Stimulated activated CD8-positive, alpha-beta memory T cell treated with anti-CD3 and anti-CD28 coated beads, Interleukin-4, amount 100 ng/mL, for 48 hours (primary cell): ENCODE data around the gene STOML1.
"Not testable (repeated sequence)": the region's sequence is repeated elsewhere in the genome, so short reads cannot be mapped to it uniquely, and the experiment has no call there.

Experiments used
- DNase-seq: peaks from one replicate; pipeline ENCODE4 v3.0.0-alpha.2; 2020

Gene STOML1

DNA sequence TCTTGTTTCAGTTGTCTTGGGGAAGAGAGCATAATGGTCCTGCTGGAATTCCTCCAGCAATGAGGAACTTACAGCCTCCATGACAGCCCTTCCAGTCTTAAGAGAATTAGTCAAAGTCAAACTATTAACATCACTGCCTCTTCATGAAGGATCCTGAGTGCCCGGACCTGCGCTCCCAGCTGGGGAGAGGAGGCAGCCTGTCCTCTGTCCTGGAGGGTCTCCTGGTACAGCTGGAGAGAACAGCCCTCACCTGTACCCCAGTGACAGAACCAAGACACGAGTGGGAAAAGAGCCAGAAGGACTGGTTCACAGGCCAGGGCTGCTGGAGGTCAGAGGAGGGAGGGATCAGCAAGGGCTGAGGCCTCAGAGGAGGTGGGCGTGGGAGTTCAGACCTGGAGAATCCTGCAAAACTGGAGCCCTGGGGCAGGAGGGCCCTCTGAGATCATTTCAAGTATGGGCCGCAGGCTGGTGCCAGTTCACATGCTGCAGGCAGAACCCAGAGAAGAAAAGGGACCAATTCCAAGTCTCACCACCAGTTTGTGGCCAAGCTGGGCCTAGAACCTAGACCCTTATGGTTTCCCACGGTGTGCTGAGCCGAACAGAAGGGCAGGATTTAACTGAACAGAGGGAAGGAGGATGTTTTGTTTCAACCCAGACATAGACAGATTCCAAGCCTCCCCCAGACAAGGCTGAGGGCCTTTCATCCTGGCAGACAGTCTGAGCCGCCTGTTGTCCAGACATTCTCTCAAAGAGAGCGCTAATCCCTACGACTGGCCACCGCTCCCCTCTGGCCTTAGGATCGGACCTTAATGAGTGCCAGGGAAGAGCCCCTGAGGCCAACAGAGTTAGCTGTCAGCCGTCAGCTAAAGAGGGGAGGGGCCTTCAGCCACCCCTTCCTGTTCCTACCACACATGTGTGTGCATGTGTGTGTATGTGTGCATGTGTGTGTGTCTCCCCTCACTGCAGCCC lies 47.6 kb downstream of the STOML1 start:
- DNase-seq, result no peak

GRCh38 chr15:73942751-73943270 lies 49.3 kb downstream of the STOML1 start:
- DNase-seq, result no peak

DNA sequence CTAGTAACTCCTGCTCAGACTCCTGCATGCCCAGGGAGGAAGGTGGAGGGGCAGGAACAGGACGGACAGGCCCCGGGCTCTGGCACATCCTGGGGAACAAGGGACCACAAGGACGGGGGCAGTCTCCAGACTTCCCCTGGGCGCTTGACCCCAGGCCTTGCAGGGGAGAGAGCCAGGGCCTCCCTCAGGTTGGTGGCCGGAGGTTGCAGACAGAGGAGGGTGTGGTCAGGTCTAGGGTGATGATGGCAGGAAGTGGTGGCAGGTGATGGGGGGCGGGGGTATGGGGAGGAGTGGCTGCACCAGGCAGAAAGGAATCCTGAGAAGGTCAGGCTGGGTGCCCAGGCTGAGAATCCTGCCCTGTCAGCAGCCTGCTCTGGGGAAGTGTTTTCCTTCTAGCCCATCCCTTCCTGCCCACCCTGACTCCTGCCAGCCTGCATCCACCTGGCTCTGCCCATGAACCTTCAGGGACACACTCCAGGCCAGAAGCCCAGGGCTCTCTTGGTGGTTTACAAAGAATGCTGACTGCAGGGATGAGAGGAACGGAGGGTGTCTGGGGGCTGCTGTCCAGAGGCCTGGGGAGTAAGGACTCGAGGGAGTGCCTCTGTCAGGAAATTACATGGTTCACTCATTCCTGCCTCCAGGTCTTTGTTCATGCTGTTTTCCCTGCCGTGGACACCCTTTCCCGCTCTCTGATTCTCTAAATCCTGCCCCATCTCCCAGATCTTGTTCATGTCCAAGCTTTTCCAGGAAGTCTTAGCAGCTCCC lies 50.0 kb downstream of the STOML1 start:
- no peak for DNase-seq

GRCh38 chr15:73941449-73941848 lies 50.6 kb downstream of the STOML1 start:
- DNase-seq, result no peak

GRCh38 chr15:73941044-73941443 lies 51.1 kb downstream of the STOML1 start:
- DNase-seq, result no peak

- no peak for DNase-seq
These were observed 51.8 kb downstream of the STOML1 start for GRCh38 chr15:73940061-73940981.

GRCh38 chr15:73939138-73939537 lies 53.0 kb downstream of the STOML1 start:
- no peak for DNase-seq

DNA sequence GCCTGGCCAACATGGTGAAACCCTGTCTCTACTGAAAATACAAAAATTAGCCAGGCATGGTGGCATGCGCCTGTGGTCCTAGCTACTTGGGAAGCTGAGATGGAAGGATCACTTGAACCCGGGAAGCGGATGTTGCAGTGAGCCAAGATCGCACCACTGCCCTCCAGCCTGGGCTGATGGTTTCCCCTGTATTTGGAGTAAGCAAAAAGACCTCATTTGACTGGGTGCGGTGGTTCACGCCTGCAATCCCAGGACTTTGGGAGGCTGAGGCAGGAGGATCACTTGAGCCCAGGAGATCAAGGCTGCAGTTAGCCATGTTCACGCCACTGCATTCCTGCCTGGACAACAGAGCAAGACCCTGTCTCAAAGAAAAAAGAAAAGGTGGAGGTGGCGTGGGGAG lies 53.6 kb downstream of the STOML1 start:
- DNase-seq, result not testable (repeated sequence)

GRCh38 chr15:73937726-73938125 lies 54.4 kb downstream of the STOML1 start:
- DNase-seq, result no peak

- no peak for DNase-seq
These were observed 54.8 kb downstream of the STOML1 start for GRCh38 chr15:73937296-73937695.

- DNase-seq, result no peak
These were observed 55.4 kb downstream of the STOML1 start for GRCh38 chr15:73936588-73937290.

DNA sequence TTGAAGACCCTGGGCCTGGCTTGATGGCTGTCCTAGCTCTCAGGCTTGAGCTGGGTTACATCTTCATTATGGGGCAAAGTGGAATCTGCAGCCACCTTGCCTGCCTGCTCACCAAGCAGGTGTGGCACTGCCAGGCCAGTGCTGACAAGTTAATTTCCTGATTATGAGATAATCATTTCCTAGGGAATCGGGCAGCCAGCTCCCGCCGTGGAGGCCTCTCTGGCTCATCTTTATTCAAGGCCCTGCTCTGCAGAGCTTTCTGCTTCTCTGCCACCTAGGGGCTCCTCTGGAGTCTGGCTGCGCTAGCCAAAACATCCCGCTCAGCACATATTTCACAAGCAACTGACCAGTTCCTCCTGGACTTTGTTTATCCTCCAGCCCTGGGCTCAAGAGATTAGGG lies 55.9 kb downstream of the STOML1 start:
- no peak for DNase-seq

DNA sequence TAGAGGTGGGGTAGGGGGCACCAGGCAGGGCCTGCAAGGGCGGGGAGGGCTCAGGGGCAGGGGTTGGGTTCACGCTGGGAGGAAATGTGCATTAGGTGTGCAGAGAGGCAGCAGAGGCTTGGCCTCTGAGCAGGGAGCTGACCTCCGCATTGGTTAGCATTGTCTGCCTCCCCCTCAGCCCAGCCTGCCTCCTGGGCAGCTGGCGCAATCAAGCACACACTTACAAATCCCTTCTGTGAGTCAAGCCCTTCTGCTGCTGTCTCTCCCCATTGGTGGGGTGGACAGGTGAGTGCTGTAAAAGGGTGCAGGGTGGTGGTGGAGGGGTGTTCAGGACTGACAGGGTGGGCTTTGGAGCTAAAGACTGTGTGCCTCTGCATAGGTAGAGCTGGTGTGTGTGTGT lies 56.5 kb downstream of the STOML1 start:
- DNase-seq, result no peak

GRCh38 chr15:73934281-73934680 lies 57.8 kb downstream of the STOML1 start:
- DNase-seq, result no peak

DNA sequence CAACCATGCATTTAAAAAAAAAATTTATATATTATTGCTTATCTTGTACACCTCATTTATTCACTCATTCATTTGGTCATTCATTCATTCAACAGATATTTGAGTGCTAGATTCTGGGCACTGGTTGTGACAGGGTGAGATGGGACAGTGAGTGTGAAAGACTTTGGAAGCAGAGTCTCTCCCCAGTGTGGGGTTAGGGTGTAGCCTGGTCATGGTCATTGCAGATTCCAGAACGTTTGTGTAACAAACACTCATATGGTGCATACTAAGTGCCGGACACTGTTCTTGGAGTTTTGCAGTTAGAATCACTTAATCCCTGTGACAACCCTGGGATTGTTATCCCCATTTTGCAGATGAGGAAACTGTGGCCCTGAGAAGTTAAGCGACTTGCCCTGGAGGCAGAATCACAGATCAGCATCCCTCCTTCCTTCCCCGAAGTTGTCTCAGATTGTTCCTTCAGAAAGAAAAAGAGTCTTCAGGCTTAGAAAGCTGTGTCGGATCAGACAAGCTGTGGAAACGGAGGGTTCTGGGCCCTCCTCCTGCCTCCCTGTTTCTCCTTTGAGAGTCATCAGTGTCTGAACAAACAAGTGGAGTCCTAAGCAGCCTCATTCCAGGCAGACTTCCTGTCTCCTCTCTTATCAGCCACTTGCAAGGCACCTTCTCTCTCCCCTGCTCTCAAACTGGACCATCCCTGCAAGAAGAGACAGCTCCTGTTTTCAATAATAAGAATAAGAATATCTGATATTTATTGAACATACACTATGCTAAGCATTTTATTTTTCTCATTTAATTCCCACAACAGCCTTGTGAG lies 59.5 kb downstream of the STOML1 start:
- no peak for DNase-seq

GRCh38 chr15:73931441-73931840 lies 60.7 kb downstream of the STOML1 start:
- no peak for DNase-seq

GRCh38 chr15:73930790-73931281 lies 61.3 kb downstream of the STOML1 start:
- DNase-seq, result no peak

DNA sequence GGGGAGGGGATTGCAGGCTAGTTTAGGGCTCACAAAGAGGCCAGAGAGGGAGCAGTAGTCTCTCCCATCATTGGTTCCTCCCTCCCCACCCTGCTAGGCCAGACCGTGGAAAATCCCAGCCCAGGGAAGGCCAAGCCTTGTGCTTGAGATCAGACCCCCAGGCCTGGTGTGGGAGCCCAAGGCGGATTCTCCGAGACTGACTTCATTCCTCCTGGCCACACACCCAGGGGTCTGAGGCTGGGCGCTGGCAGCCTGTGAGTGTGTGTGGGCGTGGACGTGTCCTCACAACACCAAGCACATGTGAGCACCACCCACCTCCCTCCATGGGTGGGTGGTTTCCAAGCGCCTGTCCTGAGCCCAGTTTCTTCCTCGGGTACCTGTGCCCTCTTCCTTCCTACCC lies 61.7 kb downstream of the STOML1 start:
- DNase-seq, result no peak

- no peak for DNase-seq
These were observed 63.0 kb downstream of the STOML1 start for GRCh38 chr15:73928971-73929627.
